Measurements from ENCODE around the gene GAB2.

Gene GAB2

DNA sequence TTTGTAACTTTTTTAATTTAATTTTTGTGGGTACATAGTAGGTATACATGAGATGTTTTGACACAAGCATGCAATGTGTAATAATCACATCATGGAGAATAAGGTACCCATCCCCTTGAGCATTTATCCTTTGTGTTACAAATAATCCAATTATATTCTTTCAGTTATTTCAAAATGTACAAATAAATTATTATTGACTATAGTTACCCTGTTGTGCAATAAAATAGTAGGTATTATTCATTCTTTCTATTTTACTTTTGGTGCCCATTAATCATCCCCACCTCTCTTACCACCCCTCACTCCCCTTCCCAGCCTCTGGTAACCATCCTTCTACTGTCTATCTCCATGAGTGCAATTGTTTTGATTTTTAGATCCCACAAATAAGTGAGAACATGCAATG lies 83.5 kb downstream of the GAB2 start:
- H3K4me3 ChIP-seq (ENCODE audit: low read depth, low read length), result no peak overlapping the region
- TF ChIP-seq, protein P1, sequence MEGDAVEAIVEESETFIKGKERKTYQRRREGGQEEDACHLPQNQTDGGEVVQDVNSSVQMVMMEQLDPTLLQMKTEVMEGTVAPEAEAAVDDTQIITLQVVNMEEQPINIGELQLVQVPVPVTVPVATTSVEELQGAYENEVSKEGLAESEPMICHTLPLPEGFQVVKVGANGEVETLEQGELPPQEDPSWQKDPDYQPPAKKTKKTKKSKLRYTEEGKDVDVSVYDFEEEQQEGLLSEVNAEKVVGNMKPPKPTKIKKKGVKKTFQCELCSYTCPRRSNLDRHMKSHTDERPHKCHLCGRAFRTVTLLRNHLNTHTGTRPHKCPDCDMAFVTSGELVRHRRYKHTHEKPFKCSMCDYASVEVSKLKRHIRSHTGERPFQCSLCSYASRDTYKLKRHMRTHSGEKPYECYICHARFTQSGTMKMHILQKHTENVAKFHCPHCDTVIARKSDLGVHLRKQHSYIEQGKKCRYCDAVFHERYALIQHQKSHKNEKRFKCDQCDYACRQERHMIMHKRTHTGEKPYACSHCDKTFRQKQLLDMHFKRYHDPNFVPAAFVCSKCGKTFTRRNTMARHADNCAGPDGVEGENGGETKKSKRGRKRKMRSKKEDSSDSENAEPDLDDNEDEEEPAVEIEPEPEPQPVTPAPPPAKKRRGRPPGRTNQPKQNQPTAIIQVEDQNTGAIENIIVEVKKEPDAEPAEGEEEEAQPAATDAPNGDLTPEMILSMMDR (IDR thresholded peaks at IDR 0.05; ENCODE audit: low read depth, low read length, missing control alignments), result no peak
- DNase-seq (ENCODE audit: low read depth), result no peak

DNA sequence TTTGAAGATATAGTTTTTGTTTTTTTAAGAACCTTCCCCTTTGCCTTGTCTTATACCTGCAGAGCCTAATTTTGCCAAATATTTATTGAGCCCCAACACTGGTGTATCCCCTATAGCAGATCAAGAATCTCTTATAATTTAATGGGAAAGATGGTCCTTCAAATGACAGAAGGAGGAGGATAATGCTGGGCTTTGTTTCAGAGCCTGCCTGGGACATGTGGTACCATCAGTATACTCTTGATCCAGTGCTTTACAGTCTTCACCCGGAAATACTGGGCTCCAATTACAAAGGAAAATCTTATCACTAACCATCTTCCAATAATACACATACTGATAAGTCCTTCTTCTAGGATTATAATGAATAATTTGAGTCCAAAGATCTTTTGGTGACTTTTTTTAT lies 84.7 kb downstream of the GAB2 start:
- DNase-seq (ENCODE audit: low read depth), result no peak
- TF ChIP-seq, protein P1 (IDR thresholded peaks at IDR 0.05; ENCODE audit: low read depth, low read length, missing control alignments), result no peak
- H3K4me3 ChIP-seq (ENCODE audit: low read depth, low read length), result no peak overlapping the region

DNA sequence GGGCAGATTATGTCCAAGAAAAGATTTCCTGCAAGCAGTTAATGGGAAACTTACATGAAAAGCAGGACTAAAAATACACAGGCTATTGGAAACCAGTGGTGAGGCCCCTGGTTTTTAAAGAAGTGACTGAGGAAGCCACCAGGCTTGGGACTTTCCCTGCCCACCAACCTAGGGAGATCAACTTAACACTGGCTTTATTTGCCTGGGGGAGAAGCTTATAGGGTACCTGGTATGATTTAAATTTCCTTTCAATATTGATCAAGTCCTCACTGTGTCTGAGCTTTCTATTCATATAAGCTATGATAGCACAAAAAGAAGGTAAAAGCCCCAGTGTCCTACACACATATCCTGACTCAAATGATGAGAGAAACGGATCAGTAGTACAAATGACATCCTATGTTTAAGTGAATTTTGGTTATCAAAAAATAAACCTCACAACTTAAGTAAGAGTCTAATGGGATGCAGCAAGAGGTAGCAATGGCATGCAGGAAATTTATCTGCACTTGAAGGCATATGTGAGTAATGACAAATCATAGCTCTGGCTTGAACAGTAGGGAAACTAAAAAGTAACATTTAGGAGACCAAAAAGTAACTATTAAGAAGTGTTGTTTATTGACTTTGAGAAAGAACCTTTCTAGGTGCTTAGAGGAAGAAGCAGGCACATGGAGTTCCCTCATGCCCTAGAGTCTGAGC lies 85.3 kb downstream of the GAB2 start:
- no peak for DNase-seq (ENCODE audit: low read depth)
- TF ChIP-seq, protein P1 (IDR thresholded peaks at IDR 0.05; ENCODE audit: low read depth, low read length, missing control alignments), result no peak
- H3K4me3 ChIP-seq (ENCODE audit: low read depth, low read length), result no peak overlapping the region

DNA sequence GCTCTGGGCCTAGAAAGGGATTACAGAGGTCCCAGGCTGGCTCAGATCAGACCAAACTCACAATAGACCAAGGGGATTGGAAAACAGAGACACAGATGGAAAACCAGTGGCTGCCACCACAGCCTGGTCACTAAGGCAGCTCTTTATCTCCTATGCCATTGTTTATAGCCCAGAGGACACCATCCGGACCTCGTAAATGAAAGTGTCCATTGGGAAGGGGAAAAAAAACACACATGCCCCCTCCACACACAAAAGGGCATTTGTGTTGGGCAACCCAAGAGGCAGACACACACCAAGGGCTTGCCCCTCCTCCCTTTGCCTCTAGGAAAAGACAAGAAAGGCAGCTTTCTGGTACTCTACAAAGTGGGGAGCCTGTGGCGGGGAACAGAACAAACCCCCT lies 85.9 kb downstream of the GAB2 start:
- no peak for DNase-seq (ENCODE audit: low read depth)
- H3K4me3 ChIP-seq (ENCODE audit: low read depth, low read length), result no peak overlapping the region
- TF ChIP-seq, protein P1 (IDR thresholded peaks at IDR 0.05; ENCODE audit: low read depth, low read length, missing control alignments), result no peak

DNA sequence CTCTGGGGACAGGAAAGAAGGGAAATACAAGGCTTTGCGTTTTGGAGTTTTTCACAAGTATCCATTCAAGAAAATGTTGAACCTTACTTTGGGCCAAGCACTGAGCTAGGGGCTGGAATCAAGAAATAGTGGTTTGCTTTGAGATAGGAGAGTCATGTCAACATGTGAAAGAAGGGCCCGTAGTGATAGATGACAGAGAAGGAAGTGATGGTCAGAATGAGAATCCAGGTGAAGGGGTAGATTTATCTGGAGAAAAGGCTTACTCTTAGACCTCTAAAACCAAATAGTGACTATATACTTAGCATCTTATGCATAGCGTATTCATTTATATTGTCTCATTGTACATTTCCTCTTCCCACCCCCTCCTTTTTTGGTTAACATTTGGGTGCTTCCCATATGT lies 87.3 kb downstream of the GAB2 start:
- TF ChIP-seq, protein P1 (IDR thresholded peaks at IDR 0.05; ENCODE audit: low read depth, low read length, missing control alignments), result no peak
- DNase-seq (ENCODE audit: low read depth), result no peak
- H3K4me3 ChIP-seq (ENCODE audit: low read depth, low read length), result no peak overlapping the region

DNA sequence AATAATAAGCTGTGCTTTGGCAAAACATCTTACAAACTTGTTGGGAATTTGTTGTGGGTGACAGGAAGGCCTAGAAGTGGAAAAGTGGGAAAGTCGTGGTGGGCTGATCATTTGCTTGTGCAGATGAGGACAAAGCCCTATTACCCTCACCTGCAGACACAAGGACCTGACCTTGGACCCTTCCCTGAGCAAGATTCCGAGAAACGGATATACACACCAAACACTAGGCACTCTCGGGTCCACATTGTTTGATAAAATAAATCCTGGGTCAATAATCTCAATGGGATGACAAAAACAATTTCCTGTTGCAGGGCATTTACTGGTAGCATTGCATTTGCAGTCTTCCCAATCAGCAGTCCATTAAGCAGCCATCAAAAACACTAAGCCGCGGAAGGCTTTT lies 89.7 kb downstream of the GAB2 start:
- no peak for DNase-seq (ENCODE audit: low read depth)
- no peak overlapping the region for H3K4me3 ChIP-seq (ENCODE audit: low read depth, low read length)
- TF ChIP-seq, protein P1 (IDR thresholded peaks at IDR 0.05; ENCODE audit: low read depth, low read length, missing control alignments), result no peak

DNA sequence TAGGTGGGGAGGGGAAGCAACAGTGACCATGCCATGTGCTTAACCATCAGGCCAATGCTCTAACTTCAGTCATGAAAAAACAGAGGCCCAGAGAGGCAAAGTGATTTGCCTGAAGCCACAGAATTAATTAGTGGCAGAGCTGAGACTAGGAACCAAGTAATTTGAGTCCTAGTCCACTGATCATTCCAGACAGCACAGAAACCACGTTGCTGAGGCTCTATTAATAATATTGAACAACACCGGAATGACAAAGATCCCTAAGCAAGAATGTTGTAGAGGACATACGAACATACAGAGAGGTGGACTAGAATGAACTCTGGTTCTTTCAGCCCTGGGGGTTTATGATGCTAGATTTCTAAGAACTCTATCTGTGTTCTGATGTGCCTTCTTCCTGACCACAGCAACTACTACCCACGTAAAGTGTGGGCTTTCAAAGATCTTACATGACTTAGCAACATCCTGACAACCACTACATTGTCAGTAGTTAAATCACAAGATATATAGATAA lies 92.3 kb downstream of the GAB2 start:
- no peak for DNase-seq (ENCODE audit: low read depth)
- TF ChIP-seq, protein P1 (IDR thresholded peaks at IDR 0.05; ENCODE audit: low read depth, low read length, missing control alignments), result no peak
- no peak overlapping the region for H3K4me3 ChIP-seq (ENCODE audit: low read depth, low read length)
